HG03558 (cell line): ENCODE measurements around the gene VTI1A.

Experiments
- ATAC-seq: cut with Tn5 transposase; IDR thresholded peaks from one replicate; pipeline ENCODE4 v1.9.1; 2021; ENCODE audit warnings: moderate number of reproducible peaks; ENCODE audit not compliant: unreplicated experiment; ENCODE audit errors: extremely low read depth

Gene VTI1A

GRCh38 chr10:112624546-112625048, 177.6 kb downstream of the VTI1A start:
- no peak for ATAC-seq

- no peak for ATAC-seq
Measured at GRCh38 chr10:112628951-112629609, 182.1 kb downstream of the VTI1A start.

GRCh38 chr10:112631501-112632400, 184.7 kb downstream of the VTI1A start:
- ATAC-seq, result no peak

GRCh38 chr10:112634096-112634830, 187.2 kb downstream of the VTI1A start:
- no peak for ATAC-seq

GRCh38 chr10:112637901-112638300, 190.9 kb downstream of the VTI1A start:
- ATAC-seq, result no peak

- ATAC-seq, result no peak
Measured at GRCh38 chr10:112639298-112639697, 192.3 kb downstream of the VTI1A start.

- no peak for ATAC-seq
Measured at GRCh38 chr10:112640638-112641037, 193.6 kb downstream of the VTI1A start.

GRCh38 chr10:112643600-112644264, 196.7 kb downstream of the VTI1A start:
- ATAC-seq, result no peak

GRCh38 chr10:112644265-112644645, 197.2 kb downstream of the VTI1A start:
- no peak for ATAC-seq

- no peak for ATAC-seq
Measured at GRCh38 chr10:112649006-112649821, 202.2 kb downstream of the VTI1A start.

GRCh38 chr10:112649822-112650152, 202.8 kb downstream of the VTI1A start:
- ATAC-seq, result no peak

- ATAC-seq, result no peak
Measured at GRCh38 chr10:112650588-112651030, 203.6 kb downstream of the VTI1A start.

GRCh38 chr10:112653215-112653614, 206.2 kb downstream of the VTI1A start:
- no peak for ATAC-seq

- ATAC-seq, result no peak
Measured at GRCh38 chr10:112653851-112654250, 206.8 kb downstream of the VTI1A start.

GRCh38 chr10:112654794-112655193, 207.8 kb downstream of the VTI1A start:
- ATAC-seq, result no peak

GRCh38 chr10:112655722-112656121, 208.7 kb downstream of the VTI1A start:
- ATAC-seq, result no peak

- no peak for ATAC-seq
Measured at GRCh38 chr10:112658465-112658864, 211.4 kb downstream of the VTI1A start.

- ATAC-seq, result no peak
Measured at GRCh38 chr10:112658900-112659638, 212.1 kb downstream of the VTI1A start.
